Ishikawa (cell line): Measurements from ENCODE around the gene TCF7L2.

Source experiments
- CEBPB ChIP-seq: IDR thresholded peaks from 2 replicates; pipeline ENCODE4 v1.6.1; 2012
- MAX ChIP-seq: IDR thresholded peaks from 2 replicates; pipeline ENCODE4 v1.6.1; 2012
- TAF1 ChIP-seq: IDR thresholded peaks from 2 replicates; pipeline ENCODE4 v1.6.1; 2012; ENCODE audit warnings: low read depth, mild to moderate bottlenecking
- USF1 ChIP-seq: IDR thresholded peaks from 2 replicates; pipeline ENCODE4 v1.6.1; 2012

GRCh38 chr10:113002449-113002777 is 52.4 kb downstream of the TCF7L2 start:
- TF ChIP-seq MAX (no peak), CEBPB (no peak), USF1 (no peak), TAF1 (no peak)
